Uterus (tissue), 2 donors: ENCODE measurements around the gene INTS13.

Source experiments
- CTCF ChIP-seq, 4 experiments: fragments of 200-600 bp in 2 of 4; fragments of 450-650 bp in 2 of 4; sonication (generic) in 2 of 4; IDR thresholded peaks; one replicate each; pipeline ENCODE4 v1.5.1; 2016 to 2019; ENCODE audit warnings: antibody characterized with exemption in 4 of 4, mild to moderate bottlenecking in 2 of 4, moderate library complexity in 1 of 4
- POLR2A ChIP-seq, 2 donors: fragments of 450-650 bp; IDR thresholded peaks; one replicate each; pipeline ENCODE4 v1.6.1; 2016; ENCODE audit warnings: antibody characterized with exemption in 2 of 2, mild to moderate bottlenecking in 1 of 2, moderate library complexity in 1 of 2

- TF ChIP-seq POLR2A (IDR thresholded peaks at IDR 0.05) (no peak), CTCF (IDR thresholded peaks at IDR 0.05) (peak in 1 of 4 experiments; percentile 13)
Observed at GRCh38 chr12:26918321-26919215, 19.2 kb downstream of the INTS13 start.
